Common myeloid progenitor, CD34-positive (primary cell): Measurements from ENCODE around the gene MMEL1.

Experiments
- CTCF ChIA-PET: fragments of 350-600 bp; sonication (Branson Sonifier 250); formaldehyde crosslinking; loops from one replicate; lab custom pipeline; 2021; ENCODE audit warnings: antibody characterized with exemption; lab: Charles Lee
- POLR2A ChIA-PET: fragments of 350-600 bp; sonication (Branson Sonifier 250); formaldehyde crosslinking; loops from one replicate; lab custom pipeline; 2021; ENCODE audit warnings: antibody characterized with exemption; lab: Charles Lee
- DNase-seq, 3 donors: peaks; one replicate each; pipeline versions ENCODE4 v3.0.0 to v3.0.0-alpha.2; 2013
- H3K27ac ChIP-seq, 2 experiments: 1 replicate in 1 of 2; 2 replicates in 1 of 2; pipeline ENCODE4 v1.7.0; 2013; ENCODE audit warnings: inconsistent platforms in 2 of 2, low read length in 2 of 2, mild to moderate bottlenecking in 2 of 2, low read depth in 1 of 2, moderate library complexity in 1 of 2; ENCODE audit not compliant: severe bottlenecking in 2 of 2, insufficient read depth in 1 of 2, poor library complexity in 1 of 2
- H3K27me3 ChIP-seq, 5 experiments: replicated peaks in 2 of 5; 1 replicate in 3 of 5; 2 replicates in 2 of 5; pipeline versions ENCODE4 v1.6.1 to v1.7.0; 2013; ENCODE audit warnings: low read length in 4 of 5, mild to moderate bottlenecking in 2 of 5, moderate library complexity in 2 of 5, inconsistent platforms in 1 of 5; ENCODE audit not compliant: insufficient read depth in 5 of 5, control insufficient read depth in 4 of 5
- H3K36me3 ChIP-seq, 4 experiments: 1 replicate in 2 of 4; 2 replicates in 2 of 4; pipeline versions ENCODE4 v1.6.1 to v1.7.0; 2013; ENCODE audit warnings: low read length in 3 of 4, control low read depth in 1 of 4, mild to moderate bottlenecking in 1 of 4; ENCODE audit not compliant: control insufficient read depth in 4 of 4, insufficient read depth in 4 of 4
- H3K4me1 ChIP-seq, 4 experiments: 1 replicate in 3 of 4; 2 replicates in 1 of 4; pipeline versions ENCODE4 v1.6.1 to v1.7.1; 2013; ENCODE audit warnings: low read length in 3 of 4, mild to moderate bottlenecking in 3 of 4, control low read depth in 1 of 4, inconsistent platforms in 1 of 4, moderate library complexity in 1 of 4; ENCODE audit not compliant: control insufficient read depth in 4 of 4, insufficient read depth in 4 of 4; ENCODE audit errors: control extremely low read depth in 1 of 4
- H3K4me3 ChIP-seq, 7 experiments: 1 replicate in 4 of 7; 2 replicates in 3 of 7; pipeline versions ENCODE4 v1.5.1 to v1.7.0; 2013; ENCODE audit warnings: mild to moderate bottlenecking in 7 of 7, low read length in 6 of 7, moderate library complexity in 6 of 7, inconsistent platforms in 2 of 7, low read depth in 2 of 7, control low read depth in 1 of 7; ENCODE audit not compliant: insufficient read depth in 4 of 7, control insufficient read depth in 1 of 7; ENCODE audit errors: extremely low read depth in 1 of 7
- H3K9me3 ChIP-seq, 5 experiments: 1 replicate in 4 of 5; 2 replicates in 1 of 5; pipeline versions ENCODE4 v1.6.1 to v1.7.1; 2013; ENCODE audit warnings: low read length in 4 of 5, mild to moderate bottlenecking in 2 of 5, inconsistent platforms in 1 of 5, low read depth in 1 of 5, moderate library complexity in 1 of 5; ENCODE audit not compliant: control insufficient read depth in 4 of 5, insufficient read depth in 2 of 5; ENCODE audit errors: control extremely low read depth in 1 of 5
- WGBS: methylation state at CpG from one replicate; pipeline ENCODE4 v1.1.5; 2013; ENCODE audit not compliant: insufficient coverage; 5-methylcytosine and 5-hydroxymethylcytosine counted together

Gene MMEL1

GRCh38 chr1:2637442-2638145 lies 4.8 kb upstream of the MMEL1 start:
- Histone ChIP-seq H3K27me3 (peaks cover 0 to 47% (median 2%) of the 10 kb centered on the region in 5 experiments), H3K36me3 (no peaks in the 10 kb centered on the region), H3K4me1 (peaks cover 0 to 12% (median 11%) of the 10 kb centered on the region in 4 experiments), H3K27ac (no peak overlapping the region), H3K4me3 (no peak overlapping the region), H3K9me3 (peaks cover 0 to 20% (median 15%) of the 10 kb centered on the region in 5 experiments)
- ChIA-PET POLR2A (interaction anchor here (0.5 kb wide), 1 partner anchor 15 kb away, joined by 5 read pairs; no protein-coding TSS in a partner anchor), CTCF (interaction anchor here (1.2 to 2.0 kb wide), 2 partner anchors 52 to 76 kb away, joined by 3 to 7 read pairs; partner anchors contain the start of gene PRXL2B)
- DNase-seq = no peak
- WGBS = 85% methylated on average over 7 of the region's 10 CpGs

- CTCF ChIA-PET = interaction anchor here (1.4 to 1.6 kb wide), 2 partner anchors 27 to 51 kb away, joined by 3 read pairs; no protein-coding TSS in a partner anchor
- Histone ChIP-seq H3K27ac (no peak overlapping the region), H3K4me1 (peaks cover 0 to 3% (median 2%) of the 10 kb centered on the region in 4 experiments), H3K4me3 (no peak overlapping the region), H3K9me3 (peaks cover 0 to 20% (median 15%) of the 10 kb centered on the region in 5 experiments), H3K27me3 (peaks cover 0 to 53% (median 4%) of the 10 kb centered on the region in 5 experiments), H3K36me3 (no peaks in the 10 kb centered on the region)
- WGBS = 95% methylated on average over 6 of the region's 7 CpGs
- POLR2A ChIA-PET = interaction anchor here (0.6 kb wide), 1 partner anchor 75 kb away, joined by 3 read pairs; no protein-coding TSS in a partner anchor
- DNase-seq = no peak
These were observed 3.9 kb upstream of the MMEL1 start for GRCh38 chr1:2636733-2637132.

GRCh38 chr1:2635361-2636010 lies 2.7 kb upstream of the MMEL1 start:
- WGBS = 95% methylated on average over 10 of the region's 10 CpGs
- ChIA-PET POLR2A (no interaction called here), CTCF (interaction anchor here (1.4 to 1.6 kb wide), 2 partner anchors 26 to 50 kb away, joined by 3 read pairs; no protein-coding TSS in a partner anchor)
- Histone ChIP-seq H3K9me3 (peaks cover 0 to 24% (median 15%) of the 10 kb centered on the region in 5 experiments), H3K36me3 (no peaks in the 10 kb centered on the region), H3K4me1 (no peaks in the 10 kb centered on the region), H3K27ac (no peak overlapping the region), H3K4me3 (no peak overlapping the region), H3K27me3 (peaks cover 0 to 66% (median 4%) of the 10 kb centered on the region in 5 experiments)
- no peak for DNase-seq

- WGBS = 90% methylated on average over 7 of the region's 8 CpGs
- H3K27me3 ChIP-seq = peaks cover 0 to 80% (median 8%) of the 10 kb centered on the region in 5 experiments
- no peak for DNase-seq
- no peaks in the 10 kb centered on the region for H3K36me3 ChIP-seq
- ChIA-PET POLR2A (no interaction called here), CTCF (no interaction called here)
- no peak overlapping the region for H3K4me3 ChIP-seq
- no peak overlapping the region for H3K27ac ChIP-seq
- H3K4me1 ChIP-seq = no peaks in the 10 kb centered on the region
- H3K9me3 ChIP-seq = peaks cover 0 to 32% (median 20%) of the 10 kb centered on the region in 5 experiments
These were observed 1.2 kb upstream of the MMEL1 start for GRCh38 chr1:2633936-2634491.

DNA sequence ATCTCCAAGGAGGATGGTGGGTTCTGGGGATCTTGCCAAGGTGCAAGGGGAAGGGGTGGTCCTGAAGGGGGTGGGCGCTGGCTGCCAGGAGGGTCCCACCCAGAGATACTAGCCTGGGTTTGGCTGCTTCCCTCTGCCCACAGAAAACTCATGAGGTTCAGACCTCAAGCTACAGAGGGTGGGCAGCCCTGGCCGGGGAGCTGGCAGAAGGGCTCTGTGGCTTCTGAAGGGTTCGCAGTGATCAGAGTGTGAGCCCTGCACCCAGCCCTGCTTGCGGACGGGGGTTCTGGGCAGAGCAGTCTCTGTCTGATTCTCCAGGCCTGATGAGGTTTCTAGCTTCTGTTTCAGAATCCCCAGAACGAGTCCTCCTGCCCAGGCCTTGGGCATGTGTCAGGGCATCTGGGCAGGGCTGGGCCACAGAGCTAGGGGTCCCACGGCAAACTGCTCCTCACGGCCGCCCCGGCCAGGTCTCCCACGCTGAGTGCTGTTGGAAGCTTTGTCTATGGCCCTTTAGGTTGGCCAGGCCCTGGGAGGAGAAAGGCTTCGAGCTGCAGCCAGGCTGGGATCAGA lies 635 bp upstream of the MMEL1 start:
- ChIA-PET POLR2A (no interaction called here), CTCF (no interaction called here)
- 95% methylated on average over 11 of the region's 12 CpGs for WGBS
- Histone ChIP-seq H3K4me3 (no peak overlapping the region), H3K36me3 (no peaks in the 10 kb centered on the region), H3K4me1 (no peaks in the 10 kb centered on the region), H3K27ac (no peak overlapping the region), H3K9me3 (peaks cover 0 to 32% (median 20%) of the 10 kb centered on the region in 5 experiments), H3K27me3 (peaks cover 0 to 82% (median 8%) of the 10 kb centered on the region in 5 experiments)
- no peak for DNase-seq

GRCh38 chr1:2632051-2632430 lies 775 bp downstream of the MMEL1 start:
- 73% methylated on average over 3 of the region's 8 CpGs for WGBS
- POLR2A ChIA-PET = no interaction called here

More at GRCh38 chr1:2632051-2632430, 775 bp downstream of the MMEL1 start:
- CTCF ChIA-PET = no interaction called here
- Histone ChIP-seq H3K36me3 (no peaks in the 10 kb centered on the region), H3K4me3 (no peak overlapping the region), H3K4me1 (peaks cover 0 to 1% (median 0%) of the 10 kb centered on the region in 4 experiments), H3K27me3 (peaks cover 3 to 84% (median 18%) of the 10 kb centered on the region in 5 experiments), H3K27ac (no peak overlapping the region), H3K9me3 (peaks cover 0 to 26% (median 16%) of the 10 kb centered on the region in 5 experiments)
- DNase-seq = no peak
